OCI-LY1 (cell line): ENCODE data around the gene RASSF10.

Experiments used
- EZH2 ChIP-seq: fragments of 200-600 bp; sonication (generic), shearing (Covaris generic); IDR thresholded peaks from 2 replicates; pipeline ENCODE4 v1.8.0; 2017; ENCODE audit warnings: borderline replicate concordance, mixed run types, mild to moderate bottlenecking, antibody characterized with exemption, low read length, moderate library complexity, mixed read lengths
- TF ChIP-seq, protein P1 (sequence below): fragments of 200-600 bp; sonication (generic), shearing (Covaris generic); IDR thresholded peaks from 2 replicates; pipeline ENCODE4 v1.5.1; 2017; ENCODE audit warnings: mild to moderate bottlenecking, antibody characterized with exemption, low read length, moderate library complexity, mixed read lengths

DNA sequence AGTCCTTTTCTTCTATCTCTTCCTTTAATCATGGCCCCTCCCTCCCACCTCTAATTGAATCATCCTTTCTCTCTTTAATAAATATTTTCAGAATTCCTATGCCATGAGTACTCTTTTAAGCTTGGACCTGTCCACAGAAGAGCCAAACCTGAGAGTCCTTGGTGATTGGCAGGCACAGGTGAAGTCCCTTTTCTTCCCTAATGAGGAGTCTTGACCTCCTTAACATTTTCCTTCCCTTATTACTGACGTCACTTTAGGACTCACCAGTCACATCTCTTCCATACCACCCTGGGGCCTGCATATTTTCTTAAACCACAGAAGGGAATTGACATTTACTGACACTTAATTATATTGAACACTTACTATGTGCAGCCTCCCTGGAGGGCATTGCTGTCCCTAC, 41.0 kb upstream of the RASSF10 start:
- TF ChIP-seq, protein P1, sequence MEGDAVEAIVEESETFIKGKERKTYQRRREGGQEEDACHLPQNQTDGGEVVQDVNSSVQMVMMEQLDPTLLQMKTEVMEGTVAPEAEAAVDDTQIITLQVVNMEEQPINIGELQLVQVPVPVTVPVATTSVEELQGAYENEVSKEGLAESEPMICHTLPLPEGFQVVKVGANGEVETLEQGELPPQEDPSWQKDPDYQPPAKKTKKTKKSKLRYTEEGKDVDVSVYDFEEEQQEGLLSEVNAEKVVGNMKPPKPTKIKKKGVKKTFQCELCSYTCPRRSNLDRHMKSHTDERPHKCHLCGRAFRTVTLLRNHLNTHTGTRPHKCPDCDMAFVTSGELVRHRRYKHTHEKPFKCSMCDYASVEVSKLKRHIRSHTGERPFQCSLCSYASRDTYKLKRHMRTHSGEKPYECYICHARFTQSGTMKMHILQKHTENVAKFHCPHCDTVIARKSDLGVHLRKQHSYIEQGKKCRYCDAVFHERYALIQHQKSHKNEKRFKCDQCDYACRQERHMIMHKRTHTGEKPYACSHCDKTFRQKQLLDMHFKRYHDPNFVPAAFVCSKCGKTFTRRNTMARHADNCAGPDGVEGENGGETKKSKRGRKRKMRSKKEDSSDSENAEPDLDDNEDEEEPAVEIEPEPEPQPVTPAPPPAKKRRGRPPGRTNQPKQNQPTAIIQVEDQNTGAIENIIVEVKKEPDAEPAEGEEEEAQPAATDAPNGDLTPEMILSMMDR: no peak
- TF ChIP-seq EZH2: no peak
